ENCODE measurements around the gene DNAJB13.
"Not testable (repeated sequence)": the region's sequence is repeated elsewhere in the genome, so short reads cannot be mapped to it uniquely, and the experiment has no call there.

The DNAJB13 gene

GRCh38 chr11:73977856-73978519 lies 27.2 kb downstream of the DNAJB13 start:
- DNase-seq (ENCODE audit: low read depth): no peak

DNA sequence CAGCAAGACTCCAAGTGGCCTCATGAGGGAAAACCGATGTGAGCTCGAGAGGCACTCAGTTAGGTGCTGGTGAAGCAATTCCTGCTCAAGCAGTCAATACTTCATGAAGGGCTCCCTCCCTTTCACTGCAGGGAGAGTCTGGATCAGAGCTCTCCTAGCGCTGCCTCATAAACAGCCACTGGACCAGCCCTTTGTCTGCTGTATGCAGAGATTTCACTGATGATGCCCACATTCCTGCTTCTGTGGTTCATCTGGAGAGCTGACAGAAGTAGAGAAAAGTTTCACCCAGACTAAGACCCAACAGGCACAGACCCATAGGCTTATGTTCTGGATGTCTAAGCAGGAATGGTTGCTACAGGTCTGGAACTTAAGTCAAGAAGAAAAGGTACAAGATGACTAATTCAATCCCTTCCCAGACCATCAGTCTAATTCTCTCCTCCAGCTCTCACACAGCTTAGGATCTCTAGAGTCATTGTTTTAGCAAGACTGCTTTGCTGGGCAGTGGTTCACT lies 27.8 kb downstream of the DNAJB13 start:
- no peak for DNase-seq (ENCODE audit: low read depth)

DNA sequence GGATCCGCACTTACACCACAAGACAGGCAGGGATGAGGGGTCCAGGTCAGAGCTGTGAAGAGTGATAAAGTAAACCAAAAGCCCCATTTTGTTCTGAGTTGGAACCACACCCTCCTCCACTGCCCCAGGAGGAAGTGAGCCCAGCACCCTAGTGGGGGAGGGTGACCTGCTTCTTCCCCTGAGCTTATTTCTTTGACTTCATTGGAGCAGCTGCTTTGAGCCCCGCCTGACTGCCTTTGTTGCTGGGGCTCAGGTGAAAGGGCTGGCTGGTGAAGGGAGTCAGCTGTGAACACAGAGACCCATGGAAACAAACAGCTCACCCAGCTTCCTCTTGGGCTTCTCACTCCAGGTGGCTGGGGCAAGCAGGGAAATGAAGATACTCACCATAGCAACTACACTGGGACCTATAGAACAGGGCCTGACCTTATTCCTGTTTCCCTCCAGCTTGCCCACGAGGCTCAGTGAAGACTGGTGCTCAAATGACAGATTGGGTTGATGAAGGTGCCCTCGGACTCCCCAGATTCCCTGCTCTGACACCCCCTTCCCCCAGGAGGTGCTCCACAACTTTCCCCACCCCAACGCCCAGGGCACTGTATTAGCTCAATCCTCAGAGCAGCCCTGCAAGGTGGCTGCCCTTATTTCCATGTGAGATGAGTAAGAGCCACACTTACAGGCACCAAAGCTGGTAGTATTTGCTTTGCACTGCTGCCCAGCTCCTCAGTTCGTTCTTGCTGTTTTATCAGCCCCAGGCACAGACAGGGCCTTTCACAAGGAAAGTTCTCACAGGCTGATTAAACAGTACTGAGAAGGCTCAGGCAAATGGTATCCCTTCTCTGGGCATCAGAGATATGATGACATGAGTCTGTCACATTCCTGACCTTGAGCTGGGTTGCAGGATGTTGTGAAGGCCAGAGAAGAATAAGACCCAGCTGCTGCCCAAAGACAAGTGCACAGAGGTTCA lies 29.5 kb downstream of the DNAJB13 start:
- DNase-seq (ENCODE audit: low read depth): peak; percentile 51

DNA sequence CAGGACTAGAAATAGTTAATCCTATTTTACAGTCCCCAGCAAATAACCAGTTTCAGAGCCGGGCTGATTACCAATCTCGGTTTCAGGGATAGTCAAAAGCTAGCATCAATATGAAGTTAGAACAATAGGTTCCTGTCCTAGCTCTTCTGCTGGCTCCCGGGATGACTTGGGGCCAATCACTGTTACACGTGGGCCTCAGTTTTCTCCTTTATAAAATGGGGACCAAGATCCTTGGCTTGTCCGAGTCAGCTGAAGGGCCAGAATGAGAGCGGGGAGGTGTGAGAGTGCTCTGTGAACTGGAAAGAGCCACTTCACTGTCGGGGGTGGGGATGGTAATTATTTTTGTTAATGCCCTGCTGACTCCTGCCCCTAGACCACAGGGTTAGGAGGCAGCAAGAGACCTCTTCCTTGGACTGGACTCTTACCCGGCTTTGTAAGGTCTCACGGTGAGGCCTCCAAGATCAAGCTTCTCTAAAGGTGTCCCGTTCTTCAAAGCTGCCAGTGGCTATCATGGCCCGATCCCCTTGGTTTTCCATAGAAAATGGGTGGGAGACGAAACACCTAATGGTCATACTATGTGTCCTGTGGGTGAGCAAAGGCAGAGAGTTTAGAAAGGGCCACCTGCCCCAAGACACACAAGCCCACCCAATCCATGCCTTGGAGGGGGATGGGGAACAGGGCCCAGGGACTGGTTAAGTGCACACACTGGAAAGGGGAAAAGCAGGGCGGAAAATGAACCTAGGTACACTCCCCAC lies 30.4 kb downstream of the DNAJB13 start:
- DNase-seq (ENCODE audit: low read depth): no peak

DNA sequence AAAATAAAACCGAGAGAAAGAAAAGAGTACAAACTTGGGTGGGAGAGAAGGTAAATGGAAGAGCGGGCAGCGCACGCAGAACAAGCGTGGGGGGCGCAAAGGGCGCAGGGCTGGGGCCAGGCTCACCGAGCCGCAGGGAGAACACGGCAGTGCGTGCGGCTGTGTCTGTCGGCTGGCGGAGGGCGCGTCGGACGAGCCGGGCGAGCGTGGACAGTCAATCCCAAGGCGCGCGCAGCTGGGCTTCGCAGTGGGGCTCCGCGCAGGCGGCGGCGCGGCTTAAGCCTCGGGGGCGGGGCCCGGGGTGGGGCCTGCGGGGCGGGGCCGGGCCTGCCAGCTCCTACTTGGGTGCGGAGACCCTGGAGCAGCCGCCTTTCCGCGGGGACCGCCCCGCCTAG lies 31.8 kb downstream of the DNAJB13 start, which contains the start of gene UCP2:
TSS of gene UCP2 (minus strand) at position 249 of the 395 bp plus-strand sequence. CDS start 4,465 bp downstream, outside the sequence.
- peak; percentile 79 for DNase-seq (ENCODE audit: low read depth)

DNA sequence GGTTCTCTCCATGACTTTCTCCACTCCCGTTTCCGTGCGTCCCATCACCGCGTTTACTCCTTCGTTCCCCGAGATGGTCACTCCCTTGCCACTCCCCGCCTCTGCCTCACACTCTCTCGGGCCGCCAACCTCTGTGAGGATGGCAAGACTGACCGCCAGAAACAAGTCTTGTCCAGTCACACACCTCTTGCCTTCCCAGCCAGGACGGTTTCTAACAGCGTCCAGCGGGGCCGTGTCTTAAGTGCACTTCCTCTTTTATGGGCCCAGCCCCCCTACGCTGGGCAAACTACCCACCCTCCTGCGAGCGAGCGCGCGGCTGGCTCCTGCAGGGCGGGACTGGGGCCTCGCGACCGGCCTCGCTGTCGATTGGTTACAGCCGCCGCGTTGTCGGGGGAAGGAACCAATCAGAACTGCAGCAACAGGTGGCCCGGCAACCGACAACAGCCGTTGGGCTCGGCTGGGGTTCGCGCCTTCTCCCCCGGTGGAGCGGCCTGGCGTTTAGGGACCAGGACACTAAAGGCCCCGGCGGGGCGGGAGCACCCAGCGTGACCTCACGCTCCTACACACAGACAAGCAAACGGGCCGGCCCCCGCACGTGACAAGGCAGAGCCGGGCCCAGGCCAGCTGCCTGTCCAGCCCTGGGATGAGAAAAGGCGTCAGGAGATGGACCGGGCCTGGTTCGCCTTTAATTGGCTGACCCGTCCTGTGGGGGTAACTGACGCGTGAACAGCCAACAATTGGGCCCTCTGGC lies 32.3 kb downstream of the DNAJB13 start:
- DNase-seq (ENCODE audit: low read depth): peak; percentile 92

DNA sequence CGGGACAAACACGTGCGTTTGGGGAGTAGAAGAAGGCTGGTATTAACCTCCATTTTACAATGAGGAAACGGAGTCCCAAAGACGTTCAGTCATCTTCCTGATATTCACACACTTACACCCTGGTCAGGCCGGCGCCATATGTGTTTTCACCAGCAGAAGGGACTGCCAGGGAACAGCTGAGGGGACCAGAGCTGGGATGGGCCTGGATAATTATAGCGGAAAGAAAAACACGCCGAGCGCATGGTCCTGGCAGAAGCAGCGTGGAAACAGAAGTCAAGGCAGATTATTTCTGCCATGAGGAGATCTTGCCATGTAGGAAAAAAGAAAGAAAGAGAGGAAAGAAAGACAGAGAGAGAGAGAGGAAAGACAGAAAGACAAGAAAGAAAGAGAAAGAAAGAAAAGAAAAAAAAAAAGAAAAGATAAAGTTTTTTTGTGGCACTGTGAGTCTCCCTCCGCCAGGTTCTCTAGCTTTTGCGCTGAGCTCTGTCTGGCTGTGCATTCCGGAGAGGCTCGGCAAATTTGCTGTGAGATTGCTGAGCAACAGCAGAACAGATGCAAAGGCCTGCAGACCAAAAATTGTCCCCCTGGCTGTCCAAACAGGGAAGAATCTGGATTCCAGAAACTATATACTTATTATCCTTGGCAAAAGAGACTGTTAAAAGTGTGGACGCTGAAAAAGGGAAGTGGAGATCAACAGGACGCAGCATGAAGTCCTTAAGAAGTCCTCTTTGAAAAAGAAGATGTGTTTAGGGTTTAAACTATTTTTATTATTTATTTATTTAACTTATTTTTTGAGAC lies 33.1 kb downstream of the DNAJB13 start:
- DNase-seq (ENCODE audit: low read depth): no peak

DNA sequence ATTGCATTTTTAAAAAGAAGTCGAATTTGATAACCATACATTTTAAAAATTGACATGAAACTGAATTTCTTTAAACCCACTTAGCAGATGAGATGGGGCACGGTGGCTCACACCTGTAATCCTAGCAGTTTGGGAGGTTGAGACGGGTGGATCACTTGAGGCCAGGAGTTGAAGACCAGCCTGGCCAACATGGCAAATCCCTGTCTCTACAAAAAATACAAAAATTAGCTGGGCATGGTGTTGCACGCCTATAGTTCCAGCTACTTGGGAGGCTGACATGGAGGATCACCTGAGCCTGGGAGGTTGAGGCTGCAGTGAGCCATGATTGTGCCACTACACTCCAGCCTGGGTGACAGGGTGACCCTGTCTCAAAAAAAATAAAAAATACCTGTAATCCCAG lies 34.8 kb downstream of the DNAJB13 start:
- DNase-seq (ENCODE audit: low read depth): not testable (repeated sequence)

- no peak for DNase-seq (ENCODE audit: low read depth)
These were observed 37.4 kb downstream of the DNAJB13 start for GRCh38 chr11:73988227-73988626.

DNA sequence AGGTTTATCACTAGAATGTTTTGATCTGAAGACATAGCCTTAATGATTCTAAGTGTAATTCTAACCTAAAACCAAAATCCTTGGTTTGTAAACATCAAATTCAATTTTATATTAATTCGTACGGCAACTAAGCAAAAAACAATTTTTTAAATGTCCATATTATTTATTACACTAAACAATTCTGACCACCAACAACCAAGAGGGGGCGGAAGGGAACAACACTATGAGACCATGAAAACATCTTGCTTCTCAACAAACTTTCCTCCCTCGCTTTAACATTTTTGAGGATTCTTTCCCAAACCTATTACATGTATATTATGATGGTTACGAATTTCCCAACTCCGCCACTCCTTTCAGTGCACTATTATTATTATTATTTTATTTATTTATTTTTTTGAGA lies 38.3 kb downstream of the DNAJB13 start:
- no peak for DNase-seq (ENCODE audit: low read depth)

- DNase-seq (ENCODE audit: low read depth): no peak
These were observed 39.9 kb downstream of the DNAJB13 start for GRCh38 chr11:73990730-73991129.

DNA sequence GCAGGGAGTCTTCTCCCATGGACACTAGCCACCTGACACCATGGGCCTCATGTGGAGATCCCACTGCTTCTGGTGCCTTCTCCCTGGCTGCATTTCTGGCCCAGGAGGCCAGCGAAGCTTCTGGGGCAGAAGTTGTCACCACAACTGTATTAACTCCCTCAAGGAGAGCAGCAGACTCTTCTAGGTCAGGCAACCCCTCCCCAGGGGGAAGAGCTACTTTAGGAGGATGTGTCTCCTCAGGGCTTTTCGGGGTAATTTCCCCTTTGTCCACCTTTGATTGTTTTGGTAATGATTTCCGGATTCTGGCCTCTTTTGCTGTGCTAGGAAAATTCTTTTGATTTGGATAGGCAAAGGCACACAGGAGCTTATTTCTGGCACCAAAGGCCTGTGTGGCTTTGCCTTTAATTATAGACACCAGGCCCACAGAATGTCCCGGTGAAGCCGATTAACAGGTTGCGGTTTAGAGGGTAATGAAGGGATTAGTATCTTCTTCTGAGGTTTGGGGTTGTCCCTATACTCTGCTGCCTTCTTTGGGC lies 40.7 kb downstream of the DNAJB13 start:
- DNase-seq (ENCODE audit: low read depth): no peak

DNA sequence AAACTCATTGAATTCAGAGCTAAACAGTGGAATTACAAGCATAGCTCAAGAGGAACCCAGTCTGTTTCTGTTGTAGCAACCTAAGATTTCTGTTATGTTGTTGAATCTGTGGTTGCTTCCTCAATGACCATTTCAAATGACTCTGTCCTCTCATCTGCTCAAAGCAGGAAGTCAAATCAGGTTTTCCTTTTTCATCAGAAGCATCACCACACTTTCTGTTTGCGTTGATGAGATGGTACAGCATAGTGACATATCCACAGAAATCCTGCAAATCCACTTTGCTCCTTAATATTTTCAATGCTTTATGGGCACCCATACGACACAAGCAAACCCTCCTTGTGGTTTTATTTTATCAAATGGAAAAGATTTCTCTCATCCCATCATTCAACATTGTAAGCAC lies 44.4 kb downstream of the DNAJB13 start:
- no peak for DNase-seq (ENCODE audit: low read depth)

DNA sequence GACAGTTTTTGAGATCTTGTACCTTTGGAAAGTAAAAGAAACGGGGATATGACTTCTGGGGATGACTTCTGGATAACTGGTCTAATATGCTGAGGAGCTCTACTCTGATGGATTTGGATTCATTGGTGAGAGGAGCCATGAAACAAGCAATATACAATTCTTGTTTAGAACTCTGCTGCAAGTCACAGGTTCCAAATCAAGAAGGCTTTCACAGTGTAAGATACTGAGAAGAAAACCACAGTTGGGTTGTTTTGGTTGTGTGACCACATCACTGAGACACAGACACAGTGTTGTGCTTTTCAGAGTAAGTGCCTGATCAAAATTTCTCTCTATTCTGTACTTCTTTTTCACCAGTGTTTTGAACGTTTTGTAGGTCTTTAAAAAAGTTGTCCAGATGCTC lies 44.9 kb downstream of the DNAJB13 start:
- DNase-seq (ENCODE audit: low read depth): no peak

DNA sequence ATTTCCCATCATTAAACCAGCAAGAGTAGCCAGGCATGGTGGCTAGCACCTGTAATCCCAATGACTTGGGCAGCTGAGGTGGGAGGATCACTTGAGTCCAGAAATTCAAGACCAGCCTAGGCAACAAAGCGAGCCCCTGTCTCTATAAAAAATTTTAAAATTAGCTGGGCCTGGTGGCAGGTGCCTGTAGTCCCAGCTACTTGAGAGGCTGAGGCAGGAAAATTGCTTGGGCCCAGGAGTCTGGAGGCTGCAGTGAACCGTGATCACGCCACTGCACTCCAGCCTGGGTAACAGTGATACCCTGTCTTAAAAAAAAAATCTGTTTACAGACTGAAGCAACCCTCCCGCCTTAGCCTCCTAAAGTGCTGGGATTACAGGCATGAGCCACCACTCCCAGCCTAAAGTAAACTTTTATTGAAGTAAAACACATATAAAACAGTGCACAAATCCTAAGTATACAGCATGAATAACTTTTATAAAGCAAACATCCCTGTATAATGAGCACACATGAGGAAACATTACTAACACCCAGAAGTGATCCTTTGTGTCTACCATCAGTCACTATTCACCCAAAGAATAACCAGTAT lies 45.4 kb downstream of the DNAJB13 start:
- no peak for DNase-seq (ENCODE audit: low read depth)

- DNase-seq (ENCODE audit: low read depth): no peak
These were observed 46.4 kb downstream of the DNAJB13 start for GRCh38 chr11:73997120-73997770.

DNA sequence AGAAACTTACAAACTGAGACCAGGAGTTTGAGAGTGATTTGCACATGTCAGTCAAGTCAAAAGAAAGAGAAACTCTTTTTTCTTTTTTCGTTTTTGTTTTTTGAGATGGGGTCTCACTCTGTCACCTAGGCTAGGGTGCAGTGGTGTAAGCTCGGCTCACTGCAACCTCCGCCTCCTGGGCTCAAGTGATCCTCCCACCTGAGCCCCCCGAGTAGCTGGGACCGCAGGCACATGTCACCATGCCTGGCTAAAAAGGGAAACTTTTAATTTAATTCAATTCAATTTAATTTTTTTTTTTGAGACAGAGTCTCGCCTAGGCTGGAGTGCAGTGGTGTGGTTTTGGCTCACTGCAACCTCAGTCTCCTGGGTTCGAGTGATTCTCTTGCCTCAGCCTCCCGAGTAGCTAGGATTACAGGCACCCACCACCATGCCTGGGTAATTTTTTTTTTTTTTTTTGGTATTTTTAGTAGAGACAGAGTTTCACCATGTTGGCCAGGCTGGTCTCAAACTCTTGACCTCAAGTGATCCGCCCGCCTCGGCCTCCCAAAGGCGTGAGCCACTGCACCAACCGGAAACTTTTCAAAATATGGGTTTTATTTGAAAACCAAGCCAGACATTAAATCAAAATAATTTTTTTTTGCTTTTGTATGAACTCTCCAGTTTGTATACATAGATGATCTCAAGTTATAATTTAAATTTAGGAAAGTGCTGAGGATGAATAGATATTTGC lies 48.2 kb downstream of the DNAJB13 start:
- DNase-seq (ENCODE audit: low read depth): no peak

DNA sequence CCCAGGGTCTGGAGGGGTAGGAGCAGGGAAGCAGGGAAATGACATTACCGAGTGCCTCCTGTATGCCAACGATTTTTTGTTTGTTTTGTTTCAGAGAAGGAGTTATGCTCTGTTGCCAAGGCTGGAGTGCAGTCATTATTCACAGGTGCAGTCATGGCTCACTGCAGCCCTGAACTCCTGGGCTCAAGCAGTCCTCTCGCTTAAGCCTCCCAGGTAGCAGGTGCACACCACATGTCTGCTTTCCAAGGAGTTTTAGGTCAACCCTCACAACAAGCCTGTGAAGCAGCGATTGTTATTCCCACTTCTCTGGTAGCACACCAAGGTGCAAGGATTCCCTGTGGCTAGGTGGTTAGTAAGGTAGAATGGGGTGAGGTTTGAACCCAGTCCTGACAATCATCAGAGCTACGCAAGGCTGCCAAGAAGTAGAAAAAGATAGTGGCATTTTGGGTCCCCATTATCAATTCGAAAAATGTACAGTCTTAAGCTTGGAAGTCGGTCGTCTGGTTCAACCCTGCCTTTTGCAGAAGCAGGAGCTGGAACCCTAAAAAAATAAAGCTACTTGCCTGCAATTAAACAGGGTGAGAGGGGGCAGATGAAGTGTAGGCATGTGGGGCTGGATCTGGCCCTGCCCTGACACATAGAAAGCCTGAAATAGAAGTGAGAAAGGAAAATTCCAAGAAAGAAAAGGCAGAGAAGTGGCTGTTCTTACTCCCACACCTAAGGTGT lies 48.9 kb downstream of the DNAJB13 start:
- DNase-seq (ENCODE audit: low read depth): no peak
